Ovary (tissue), 3 donors: ENCODE data around the gene FARP1.

ENCODE experiments used
- CTCF ChIP-seq, 3 donors: fragments of 450-650 bp in 2 of 3; fragments of 200-600 bp in 1 of 3; IDR thresholded peaks; one replicate each; pipeline versions ENCODE4 v1.5.1 to v1.8.0; 2016 to 2022; ENCODE audit warnings: antibody characterized with exemption in 3 of 3, mild to moderate bottlenecking in 1 of 3
- EP300 ChIP-seq: sonication (generic); formaldehyde crosslinking; IDR thresholded peaks from one replicate; pipeline ENCODE4 v1.6.1; 2017; ENCODE audit warnings: antibody characterized with exemption
- POLR2A ChIP-seq: fragments of 450-650 bp; IDR thresholded peaks from one replicate; pipeline ENCODE4 v1.6.1; 2017; ENCODE audit warnings: antibody characterized with exemption, mild to moderate bottlenecking, moderate library complexity
- donor health status: DM: no; HTN: no; CAD: no.

DNA sequence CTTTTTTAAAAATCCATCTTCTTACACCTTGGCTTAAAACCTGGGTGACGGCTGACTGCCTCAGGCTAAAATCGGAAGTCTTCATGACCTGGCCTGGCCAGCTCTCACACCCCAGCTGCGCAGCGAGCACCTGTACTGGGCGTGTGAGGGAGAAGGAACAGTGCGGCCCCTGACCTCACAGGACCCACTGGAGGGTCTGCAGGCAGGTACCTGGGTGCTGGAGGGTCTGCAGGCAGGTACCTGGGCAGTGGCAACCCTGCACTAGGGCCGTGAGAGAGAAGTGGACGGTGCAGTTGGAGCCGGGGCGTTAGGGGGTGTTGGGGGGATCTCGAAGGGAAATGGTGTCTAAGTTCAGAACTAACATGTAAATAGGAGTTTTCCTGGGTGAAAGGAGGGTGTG lies 289.7 kb downstream of the FARP1 start:
- TF ChIP-seq CTCF (IDR thresholded peaks at IDR 0.05), result no peak
- no peak for TF ChIP-seq POLR2A
- no peak for TF ChIP-seq EP300
